OCI-LY7 (cell line): Measurements from ENCODE around the gene COL4A2.

Source experiments
- CTCF ChIP-seq: fragments of 200-600 bp; sonication (generic); conservative IDR thresholded peaks from 2 replicates; pipeline ENCODE4 v1.5.1; 2014; ENCODE audit warnings: mild to moderate bottlenecking, antibody characterized with exemption, low read length, moderate library complexity, mixed read lengths
- EZH2phosphoT487 ChIP-seq: fragments of 200-600 bp; sonication (generic); IDR thresholded peaks from 2 replicates; pipeline ENCODE4 v1.6.1; 2018; ENCODE audit warnings: low read depth, borderline replicate concordance, mild to moderate bottlenecking, mixed run types, antibody characterized with exemption, low read length, moderate library complexity, mixed read lengths

GRCh38 chr13:110289661-110290060 is 17.4 kb upstream of the COL4A2 start:
- TF ChIP-seq CTCF (no peak), EZH2phosphoT487 (no peak)
